ENCODE data around the gene SMCO3. TPM values are rescaled to one million over a fixed set of nuclear protein-coding genes. Genes with fewer than 3 reads are reported as not detected.

The SMCO3 gene
- total and polyA plus RNA-seq, 2 of the 8 experiments (the other 6 are each of a cell fraction or from before 2014, with no cell fraction given): not detected

- no peak overlapping the region for H3K9ac ChIP-seq (replicated peaks in 1 of 4; ENCODE audit: extremely low read depth in 1 of 4, low read depth in 3 of 4, low read length in 3 of 4)
- H3K9me3 ChIP-seq (ENCODE audit: insufficient read depth in 2 of 2, low read depth in 1 of 2, low read length in 1 of 2): no peaks in the 10 kb centered on the region
- no peak overlapping the region for H3K23ac ChIP-seq (ENCODE audit: insufficient read length)
- H2BK15ac ChIP-seq (ENCODE audit: low read length): no peak overlapping the region
- 96% methylated on average over 3 of the region's 3 CpGs; no CpG with 5 or more reads in 1 of the 2 experiments for WGBS, 2 experiments (ENCODE audit: extremely low coverage in 1 of 2, insufficient coverage in 1 of 2, insufficient read length in 1 of 2, insufficient replicate concordance in 2 of 2, low coverage in 1 of 2, low lambda C conversion rate in 2 of 2, missing lambda C conversion rate in 1 of 2)
- ChIA-PET POLR2A (ENCODE audit: partially characterized antibody) (no interaction called here), CTCF (ENCODE audit: partially characterized antibody) (interaction anchor here (0.6 to 1.2 kb wide), 2 partner anchors 36 to 432 kb away, joined by 3 to 4 read pairs; no protein-coding TSS in a partner anchor)
- H3K4me3 ChIP-seq (ENCODE audit: extremely low read depth in 1 of 4, insufficient read depth in 2 of 4, low read depth in 3 of 4, low read length in 4 of 4): no peak overlapping the region
- H3K36me3 ChIP-seq (ENCODE audit: control insufficient read depth in 2 of 4, insufficient read depth in 4 of 4, low read length in 3 of 4): no peaks in the 10 kb centered on the region
- no peaks in the 10 kb centered on the region for H3K23me2 ChIP-seq (ENCODE audit: low read depth, low read length)
- H3K4me2 ChIP-seq (ENCODE audit: insufficient read depth in 1 of 2, low read depth in 2 of 2, low read length in 2 of 2): no peak overlapping the region
- no peaks in the 10 kb centered on the region for H3K4me1 ChIP-seq (replicated peaks in 1 of 4; ENCODE audit: control insufficient read depth in 3 of 4, insufficient read depth in 4 of 4, low read length in 3 of 4)
- FAIRE-seq (no peak), DNase-seq (ENCODE audit: low read depth in 1 of 2, low spot score in 2 of 2) (no peak)
- no peak overlapping the region for H3K18ac ChIP-seq (ENCODE audit: extremely low read depth, low read length)
- no peaks in the 10 kb centered on the region for H3K27me3 ChIP-seq (replicated peaks in 1 of 4; ENCODE audit: control insufficient read depth in 3 of 4, extremely low read depth in 1 of 4, insufficient read depth in 3 of 4, low read length in 3 of 4)
- no peaks in the 10 kb centered on the region for H4K20me1 ChIP-seq (replicated peaks in 1 of 2; ENCODE audit: control insufficient read depth in 1 of 2, insufficient read depth in 2 of 2, low read length in 2 of 2)
- no peak overlapping the region for H3K27ac ChIP-seq (ENCODE audit: low read depth, low read length)
- no peak overlapping the region for H4K8ac ChIP-seq (ENCODE audit: extremely low read depth, insufficient read depth, low read length)
- H2AK5ac ChIP-seq (ENCODE audit: low read depth, low read length): no peak overlapping the region
- H2BK5ac ChIP-seq (ENCODE audit: low read depth, low read length): no peak overlapping the region
- no peak overlapping the region for H2BK12ac ChIP-seq (ENCODE audit: low read depth, low read length)
- no peak overlapping the region for H4K5ac ChIP-seq (ENCODE audit: insufficient read length, low read depth, low read length)
- no peak overlapping the region for H3K14ac ChIP-seq (ENCODE audit: insufficient read length)
- no peaks in the 10 kb centered on the region for H3K79me1 ChIP-seq (ENCODE audit: low read depth, low read length)
- H3K79me2 ChIP-seq (ENCODE audit: control insufficient read depth in 1 of 2, insufficient read depth in 2 of 2, low read length in 2 of 2): no peaks in the 10 kb centered on the region
- no peak overlapping the region for H2BK120ac ChIP-seq (replicated peaks; ENCODE audit: low read depth, low read length)
- no peak overlapping the region for H2BK20ac ChIP-seq (ENCODE audit: low read length)
- TF ChIP-seq FOSL1 (IDR thresholded peaks at IDR 0.05; ENCODE audit: insufficient read depth, low read depth, low read length) (no peak), CREB1 (IDR thresholded peaks at IDR 0.05) (no peak), MAX (IDR thresholded peaks at IDR 0.05) (no peak), RNF2 (IDR thresholded peaks at IDR 0.05; ENCODE audit: borderline replicate concordance, low read depth, low read length, missing control alignments, poor library complexity, severe bottlenecking) (no peak), KDM1A (IDR thresholded peaks at IDR 0.05; ENCODE audit: borderline replicate concordance, low read length) (no peak), SUZ12 (IDR thresholded peaks at IDR 0.05; ENCODE audit: low read length) (no peak), SP1 (IDR thresholded peaks at IDR 0.05; ENCODE audit: low read depth, low read length) (no peak), SAP30 (IDR thresholded peaks at IDR 0.05; ENCODE audit: insufficient read depth, insufficient replicate concordance, low read length) (no peak), USF2 (IDR thresholded peaks at IDR 0.05; ENCODE audit: low read length) (no peak), HDAC2 (IDR thresholded peaks at IDR 0.05; ENCODE audit: borderline replicate concordance in 1 of 2, low read depth in 2 of 2, low read length in 2 of 2) (no peak), SIRT6 (IDR thresholded peaks at IDR 0.05; ENCODE audit: low read length) (no peak), ZNF274 (IDR thresholded peaks at IDR 0.05; ENCODE audit: borderline replicate concordance, extremely low read depth, low read length) (no peak)
- H3K4ac ChIP-seq (replicated peaks; ENCODE audit: insufficient read length, low read depth, low read length): no peak overlapping the region
- no peak overlapping the region for H2AFZ ChIP-seq (ENCODE audit: low read length)
- no peak overlapping the region for H4K91ac ChIP-seq (replicated peaks; ENCODE audit: insufficient read length, low read length)
- H3K56ac ChIP-seq (replicated peaks; ENCODE audit: insufficient read length, low read depth, low read length): no peak overlapping the region
Measured at GRCh38 chr12:14842315-14842714, 28.3 kb upstream of the SMCO3 start.

All from H1 (cell line).